Right atrium auricular region (tissue), 2 donors: ENCODE data around the gene TLCD1. TPM values are rescaled to one million over a fixed set of nuclear protein-coding genes. Genes with fewer than 3 reads are reported as not detected.
A peak's percentile ranks its signal among the peaks of the same experiment; 100 is the strongest.

Experiments
- DNase-seq: peaks from one replicate; pipeline ENCODE4 v3.0.0-alpha.2; 2019; ENCODE audit warnings: low spot score
- H3K27ac ChIP-seq, 2 donors: fragments of 200-600 bp; sonication (generic); 1 replicate in 1 of 2; 2 replicates in 1 of 2; pipeline ENCODE4 v1.5.1; 2016 to 2019
- H3K27me3 ChIP-seq, 2 donors: fragments of 200-600 bp; sonication (generic); one replicate each; pipeline versions ENCODE4 v1.5.1 to v1.6.0; 2017 to 2019
- H3K36me3 ChIP-seq: fragments of 200-600 bp; sonication (generic); one replicate; pipeline ENCODE4 v1.5.1; 2016
- H3K4me1 ChIP-seq, 2 donors: fragments of 200-600 bp; sonication (generic); one replicate each; pipeline versions ENCODE4 v1.5.1 to v1.6.0; 2017 to 2019
- H3K4me3 ChIP-seq, 2 donors: fragments of 200-600 bp; sonication (generic); 1 replicate in 1 of 2; 2 replicates in 1 of 2; pipeline ENCODE4 v1.5.1; 2017 to 2019; ENCODE audit warnings: mild to moderate bottlenecking in 1 of 2, moderate library complexity in 1 of 2
- H3K9me3 ChIP-seq, 2 donors: fragments of 200-600 bp; sonication (generic); one replicate each; pipeline ENCODE4 v1.5.1; 2019
- CTCF ChIP-seq, 2 donors: fragments of 200-600 bp; sonication (generic); IDR thresholded peaks; one replicate each; pipeline ENCODE4 v1.5.1; 2019; ENCODE audit warnings: antibody characterized with exemption in 2 of 2
- total RNA-seq, 2 donors: library from RNA; depleted of rRNA; stranded (reverse); fragments of >200 nt; gene quantifications; one replicate each; pipeline ENCODE4 v1.1.0, GENCODE V29; 2016

The TLCD1 gene
- 1 to 10 TPM in 1 of 2 donors, not detected in 1; 1.7 TPM for total RNA-seq

GRCh38 chr17:28726226-28726626, at the start of gene TLCD1:
Gene TLCD1, minus strand, starts transcription at chr17:28726233. Its CDS starts 136 bp downstream, at chr17:28726097.
- H3K27ac ChIP-seq, result peak within 1 kb of the TSS; percentile 97
- DNase-seq, result peak; percentile 72
- TF ChIP-seq CTCF (IDR thresholded peaks at IDR 0.05), result no peak
- peaks cover 35% of the 10 kb centered on the region for H3K36me3 ChIP-seq
- H3K9me3 ChIP-seq, result no peaks in the 10 kb centered on the region
- H3K27me3 ChIP-seq, result no peaks in the 10 kb centered on the region
- peaks cover 0 to 41% of the 10 kb centered on the region in 2 donors for H3K4me1 ChIP-seq
- peak within 1 kb of the TSS; percentile 75 to 82 for H3K4me3 ChIP-seq

- H3K4me1 ChIP-seq, result peaks cover 0 to 11% of the 10 kb centered on the region in 2 donors
- DNase-seq, result no peak
- H3K9me3 ChIP-seq, result no peaks in the 10 kb centered on the region
- H3K4me3 ChIP-seq, result no peak overlapping the region
- no peaks in the 10 kb centered on the region for H3K36me3 ChIP-seq
- H3K27me3 ChIP-seq, result no peaks in the 10 kb centered on the region
- no peak for TF ChIP-seq CTCF (IDR thresholded peaks at IDR 0.05)
- H3K27ac ChIP-seq, result no peak overlapping the region
These were observed 48.2 kb upstream of the TLCD1 start for GRCh38 chr17:28774206-28774605.

- H3K4me3 ChIP-seq, result no peak overlapping the region
- no peaks in the 10 kb centered on the region for H3K36me3 ChIP-seq
- H3K27me3 ChIP-seq, result no peaks in the 10 kb centered on the region
- DNase-seq, result no peak
- H3K27ac ChIP-seq, result no peak overlapping the region
- no peak for TF ChIP-seq CTCF (IDR thresholded peaks at IDR 0.05)
- H3K4me1 ChIP-seq, result peaks cover 0 to 11% of the 10 kb centered on the region in 2 donors
- no peaks in the 10 kb centered on the region for H3K9me3 ChIP-seq
These were observed 47.7 kb upstream of the TLCD1 start for GRCh38 chr17:28773736-28774135.

- H3K36me3 ChIP-seq, result peaks cover 12% of the 10 kb centered on the region
- H3K4me3 ChIP-seq, result no peak overlapping the region
- no peak for TF ChIP-seq CTCF (IDR thresholded peaks at IDR 0.05)
- H3K27me3 ChIP-seq, result no peaks in the 10 kb centered on the region
- DNase-seq, result no peak
- H3K27ac ChIP-seq, result no peak overlapping the region
- no peaks in the 10 kb centered on the region for H3K9me3 ChIP-seq
- peaks cover 0 to 23% of the 10 kb centered on the region in 2 donors for H3K4me1 ChIP-seq
These were observed 39.0 kb upstream of the TLCD1 start for GRCh38 chr17:28765038-28765437.

- no peaks in the 10 kb centered on the region for H3K9me3 ChIP-seq
- TF ChIP-seq CTCF (IDR thresholded peaks at IDR 0.05), result peak; percentile 79 to 91
- peaks cover 0 to 23% of the 10 kb centered on the region in 2 donors for H3K4me1 ChIP-seq
- no peak overlapping the region for H3K27ac ChIP-seq
- peaks cover 24% of the 10 kb centered on the region for H3K36me3 ChIP-seq
- H3K27me3 ChIP-seq, result no peaks in the 10 kb centered on the region
- DNase-seq, result peak; percentile 92
- H3K4me3 ChIP-seq, result no peak overlapping the region
These were observed 37.8 kb upstream of the TLCD1 start for GRCh38 chr17:28763804-28764266.
